Activated CD4-positive, alpha-beta T cell treated with anti-CD3 and anti-CD28 coated beads, Interleukin-2, amount 50 U/mL, for 24 hours (primary cell): Measurements from ENCODE around the gene CTIF.

Source experiments
- DNase-seq, 2 donors: peaks; one replicate each; pipeline ENCODE4 v3.0.0-alpha.2; 2020; ENCODE audit warnings: low read depth in 1 of 2, low spot score in 1 of 2

CTIF gene

DNA sequence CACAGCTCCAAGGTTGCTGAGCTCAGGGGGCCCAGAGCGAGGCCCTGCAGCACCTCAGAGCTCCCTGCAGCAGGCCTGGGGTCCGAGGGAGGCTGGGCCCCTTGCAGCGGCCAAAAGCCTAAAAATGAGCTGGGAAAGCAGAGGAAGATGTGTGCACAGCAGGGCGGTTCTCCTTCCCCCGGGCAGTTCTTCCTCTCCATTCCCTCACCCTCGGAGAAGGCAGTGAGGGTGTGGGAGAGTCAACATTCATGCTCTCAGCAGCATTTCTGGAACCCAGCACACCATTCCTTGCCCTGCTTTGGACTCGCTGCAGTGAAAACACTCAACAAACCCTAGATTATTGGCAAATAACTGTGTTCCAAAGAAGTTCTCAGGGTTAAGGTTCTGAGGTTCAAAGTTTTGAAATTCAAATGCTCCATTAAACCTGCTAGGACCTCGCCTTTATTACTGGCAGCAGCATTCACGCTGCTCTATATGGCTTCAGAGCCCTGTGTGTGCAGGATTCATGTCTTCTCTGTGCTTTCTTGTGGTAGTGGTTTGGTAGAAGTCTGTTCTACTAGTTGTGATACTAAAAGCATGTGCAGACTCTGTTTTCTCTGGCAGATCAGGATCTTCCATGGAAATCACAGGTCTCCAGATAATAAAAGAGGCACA is 79.1 kb downstream of the CTIF start:
- DNase-seq = no peak

DNA sequence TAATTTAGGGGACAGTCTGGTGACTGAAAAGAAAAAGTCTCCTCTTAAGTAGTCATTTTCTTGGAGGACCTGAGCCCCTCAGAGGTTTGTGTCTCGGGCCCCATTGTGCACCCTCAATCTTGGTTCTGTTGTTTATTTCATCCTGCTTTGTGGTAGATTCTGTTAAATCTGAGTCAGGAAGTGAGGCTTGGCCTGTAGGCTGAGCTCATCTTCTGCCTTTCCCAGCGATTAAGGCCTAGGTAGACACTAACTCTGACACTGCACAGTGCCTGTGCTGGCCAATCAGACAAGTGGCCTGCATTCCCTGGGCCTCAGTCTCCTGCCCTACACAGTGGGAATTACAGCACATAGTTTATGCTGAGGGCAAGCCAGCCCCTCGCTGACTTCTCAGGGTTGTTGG is 80.2 kb downstream of the CTIF start:
- no peak for DNase-seq

- no peak for DNase-seq
Observed at GRCh38 chr18:48619501-48619900, 80.7 kb downstream of the CTIF start.

DNA sequence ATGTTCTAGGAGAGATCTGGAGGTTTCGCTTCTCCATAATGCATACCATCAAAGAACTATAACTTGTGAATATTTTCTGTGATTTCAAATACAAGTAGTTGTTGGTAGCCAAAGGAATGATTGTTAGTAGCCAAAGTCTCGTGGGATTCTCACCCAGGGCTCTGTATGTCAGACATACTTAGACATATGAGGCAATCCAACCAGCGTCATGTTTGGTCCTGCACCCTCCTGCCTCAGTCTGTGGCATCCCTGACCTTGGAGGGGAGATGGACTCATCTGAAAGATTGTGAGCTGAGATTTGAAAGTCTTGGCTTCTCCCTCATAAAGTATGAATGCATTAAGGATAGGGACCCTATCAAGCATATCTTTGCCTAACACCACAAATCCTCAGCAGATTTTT is 81.2 kb downstream of the CTIF start:
- DNase-seq = no peak

DNA sequence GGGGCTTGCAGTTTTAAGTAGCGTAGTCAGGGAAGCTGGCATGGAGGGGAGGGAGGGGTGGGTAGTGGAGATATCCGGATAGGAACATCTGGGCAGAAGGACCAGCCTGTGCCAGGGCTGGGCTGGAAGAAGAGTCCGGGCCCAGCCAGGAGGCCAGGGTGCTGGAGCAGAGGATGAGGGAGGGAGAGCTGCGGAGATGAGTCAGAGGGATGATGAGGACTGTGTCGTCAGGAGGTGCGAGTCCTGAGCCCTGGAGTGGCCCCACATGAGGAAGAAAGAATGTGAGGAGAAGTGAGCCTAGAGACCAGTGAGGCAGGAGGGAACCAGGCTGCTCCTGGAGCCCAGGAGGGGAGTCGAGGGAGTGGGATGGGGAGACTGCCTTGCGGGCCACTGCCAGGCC is 82.4 kb downstream of the CTIF start:
- no peak for DNase-seq

GRCh38 chr18:48621815-48622555 is 83.2 kb downstream of the CTIF start:
- DNase-seq = no peak

DNA sequence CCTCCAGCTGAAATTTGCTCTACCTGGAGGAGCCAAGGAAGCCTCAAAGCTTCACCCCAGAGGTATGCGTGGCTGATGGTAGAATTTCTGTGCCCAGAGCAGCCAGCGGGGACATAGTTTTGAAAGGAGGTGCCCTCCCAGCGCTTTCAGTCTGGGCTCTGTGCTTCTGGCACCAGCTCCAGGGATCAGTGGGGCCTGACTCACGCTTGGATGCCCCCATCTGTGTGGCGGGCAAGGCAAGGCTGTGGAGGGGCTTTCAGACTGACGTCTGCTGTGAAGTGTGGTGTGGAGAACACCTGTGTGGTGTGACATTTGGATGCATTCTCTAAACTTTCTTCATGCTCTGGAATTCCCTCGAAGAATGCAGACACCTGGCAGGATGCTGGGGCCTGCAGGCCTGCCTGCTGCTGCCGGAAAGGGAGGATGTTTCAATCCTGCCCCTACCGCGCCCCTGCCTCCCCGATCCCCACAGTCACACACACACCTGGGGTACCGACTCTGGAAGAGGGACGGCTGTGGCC is 84.1 kb downstream of the CTIF start:
- no peak for DNase-seq

GRCh38 chr18:48623468-48624235 is 84.8 kb downstream of the CTIF start:
- no peak for DNase-seq

DNA sequence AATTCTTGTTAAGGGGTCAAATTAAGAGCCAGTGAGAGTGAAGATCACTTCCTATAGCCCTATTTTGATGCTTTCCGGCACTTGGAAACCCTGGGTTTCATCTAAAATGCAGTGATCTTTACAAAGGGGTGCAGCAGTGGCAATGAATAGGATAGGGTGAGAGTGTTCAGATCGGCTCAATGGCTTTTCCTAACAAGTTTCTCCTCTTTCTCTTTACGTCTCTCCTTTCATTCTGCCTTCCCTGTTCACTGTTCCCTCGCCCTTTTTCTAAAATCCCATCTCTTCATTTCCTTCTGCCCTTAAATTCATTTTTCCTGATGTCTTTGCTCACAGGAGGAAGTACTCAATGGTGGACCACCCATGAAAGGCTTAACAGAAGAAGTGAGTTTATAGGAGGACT is 86.0 kb downstream of the CTIF start:
- no peak for DNase-seq

DNA sequence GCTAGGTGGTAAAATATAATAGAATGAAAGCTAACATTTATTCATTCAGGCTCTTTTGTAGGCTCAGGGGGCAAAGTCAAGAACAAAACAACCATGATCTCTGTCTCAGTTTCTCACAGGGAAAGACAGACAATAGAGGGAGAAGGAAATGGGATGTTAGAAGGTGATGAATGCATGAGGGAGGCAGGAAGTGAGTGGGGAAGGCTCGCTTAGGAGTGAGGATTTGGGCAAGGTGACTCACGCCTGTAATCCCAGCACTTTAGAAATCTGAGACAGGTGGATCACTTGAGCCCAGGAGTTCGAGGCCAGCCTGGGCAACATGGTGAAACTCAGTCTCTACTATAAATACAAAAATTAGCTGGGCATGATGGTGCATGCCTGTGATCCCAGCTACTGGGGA is 88.4 kb downstream of the CTIF start:
- no peak for DNase-seq

- no peak for DNase-seq
Observed at GRCh38 chr18:48629730-48630324, 91.0 kb downstream of the CTIF start.

DNA sequence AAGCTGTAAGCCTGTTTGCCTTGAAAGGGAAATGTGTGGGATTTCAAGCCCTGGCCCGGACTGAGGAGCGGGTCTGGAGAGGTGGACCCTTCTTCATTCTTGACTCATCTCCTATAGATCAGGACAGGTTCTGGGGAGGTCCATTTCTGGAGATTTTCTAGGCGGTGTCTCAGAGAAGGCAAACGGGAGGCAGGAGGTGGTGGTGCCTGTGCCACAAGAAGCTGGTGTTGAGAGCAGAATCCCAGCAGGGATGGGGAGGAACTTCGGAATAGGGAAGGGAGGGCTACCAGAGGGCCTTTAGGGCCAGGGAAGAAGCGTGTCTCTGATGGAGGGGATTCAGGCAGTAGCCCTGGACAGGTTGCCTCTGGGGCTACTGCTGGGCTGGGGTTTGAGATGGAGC is 93.0 kb downstream of the CTIF start:
- DNase-seq = no peak

GRCh38 chr18:48632676-48633257 is 93.9 kb downstream of the CTIF start:
- DNase-seq = no peak

DNA sequence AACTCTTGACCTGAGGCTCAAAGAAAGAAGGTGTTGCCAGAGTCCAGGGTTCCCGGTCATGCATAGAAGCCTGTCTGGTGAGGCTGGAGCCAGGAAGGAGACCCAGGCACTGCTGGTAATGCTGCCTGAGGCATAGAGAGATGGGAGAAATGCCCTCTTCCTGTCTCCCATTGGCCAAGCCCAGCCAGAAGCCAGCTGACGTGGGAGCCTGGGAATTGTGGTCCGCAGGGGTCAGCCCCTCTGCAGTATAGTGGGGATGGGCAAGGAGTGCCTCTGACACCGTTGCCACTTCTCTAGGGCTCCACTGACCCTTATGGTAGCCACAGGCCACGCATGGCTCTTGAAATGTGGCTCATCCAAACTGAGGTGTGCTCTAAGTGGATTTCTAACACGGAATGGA is 95.7 kb downstream of the CTIF start:
- DNase-seq = no peak

- no peak for DNase-seq
Observed at GRCh38 chr18:48634975-48635374, 96.1 kb downstream of the CTIF start.

GRCh38 chr18:48635806-48636205 is 97.0 kb downstream of the CTIF start:
- no peak for DNase-seq

DNA sequence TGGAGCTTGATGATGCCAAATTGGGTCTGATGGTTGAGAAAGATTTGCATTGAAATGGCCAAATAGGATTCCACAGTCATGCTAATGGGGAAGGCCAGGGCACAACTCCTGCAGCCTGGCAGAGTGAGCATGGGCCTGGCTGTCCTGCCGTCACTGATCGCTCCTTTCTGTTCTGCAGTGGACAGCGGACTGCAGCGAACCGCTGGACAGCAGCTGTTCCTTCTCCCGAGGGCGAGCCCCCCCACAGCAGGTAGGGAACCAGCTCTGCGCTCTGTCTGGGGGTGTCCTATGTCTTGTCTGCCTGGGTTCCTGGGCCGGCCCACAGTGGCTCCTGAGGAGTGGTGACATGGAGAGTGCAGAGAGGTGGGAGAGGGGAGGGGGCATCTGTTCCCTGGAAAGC is 97.6 kb downstream of the CTIF start:
- DNase-seq = no peak

DNA sequence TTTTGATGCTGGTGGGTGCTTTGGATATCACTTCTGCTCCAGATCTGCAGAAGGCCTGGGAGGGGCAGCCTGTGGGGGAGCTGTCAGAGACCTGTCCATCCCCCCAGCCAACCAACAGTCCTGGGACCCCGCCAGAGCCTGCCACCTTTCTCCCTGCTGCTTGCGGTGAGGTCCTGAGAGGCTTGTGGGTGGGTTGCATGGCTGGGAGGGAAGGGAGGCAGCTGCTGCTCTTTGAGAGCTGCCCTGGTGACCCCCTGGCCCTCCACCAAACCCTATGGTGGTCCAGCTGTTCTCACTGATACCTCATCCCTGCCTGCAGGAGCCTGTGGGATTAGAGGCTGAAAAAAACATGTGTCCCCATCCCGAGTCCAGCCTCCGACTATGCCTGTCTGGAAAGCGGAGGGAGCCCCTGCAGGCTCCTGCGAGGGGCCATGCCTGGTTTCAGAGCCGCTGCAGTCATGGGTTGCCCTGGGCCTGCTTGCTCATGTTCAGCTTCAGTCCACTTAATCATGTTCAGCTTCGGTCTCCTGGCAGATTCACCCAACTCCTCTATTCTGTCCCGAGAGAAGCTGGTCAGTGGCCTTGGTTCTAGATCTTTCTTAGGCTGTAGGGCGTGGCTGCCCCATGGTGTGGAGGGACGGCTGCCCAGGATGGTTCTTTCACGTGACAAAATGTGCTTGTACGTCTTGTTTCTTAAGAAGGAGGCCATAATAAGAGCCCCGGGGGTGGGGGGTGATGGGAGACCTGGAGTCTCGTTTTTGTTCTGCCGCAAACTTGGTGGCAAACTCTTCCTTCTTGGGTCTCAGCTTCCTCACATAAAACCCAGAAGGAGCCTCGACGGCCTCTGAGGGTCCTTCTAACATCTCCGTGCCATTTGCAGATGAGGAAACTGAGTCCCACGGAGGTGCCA is 98.5 kb downstream of the CTIF start:
- DNase-seq = no peak

GRCh38 chr18:48638451-48638850 is 99.6 kb downstream of the CTIF start:
- DNase-seq = no peak
